HepG2 (cell line): Measurements from ENCODE around the gene JUND. TPM values are rescaled to one million over a fixed set of nuclear protein-coding genes. Genes with fewer than 3 reads are reported as not detected.

Experiments used
- BORCS8-MEF2B ChIP-seq: sonication (generic); formaldehyde crosslinking; IDR thresholded peaks from 2 replicates; pipeline ENCODE4 v1.8.0; 2022; ENCODE audit warnings: mild to moderate bottlenecking, missing genetic modification reagents
- BRD4 ChIP-seq: sonication (generic); formaldehyde crosslinking; IDR thresholded peaks from 2 replicates; pipeline ENCODE4 v1.4.0; 2020; ENCODE audit warnings: missing genetic modification reagents
- CEBPB ChIP-seq: IDR thresholded peaks from 2 replicates; pipeline ENCODE4 v1.6.1; 2011; ENCODE audit warnings: low read depth, low read length, improper control_type of control experiment, borderline replicate concordance
- ELF4 ChIP-seq: sonication (generic); formaldehyde crosslinking; IDR thresholded peaks from 2 replicates; pipeline ENCODE4 v1.5.0; 2020; ENCODE audit warnings: missing genetic modification reagents, mild to moderate bottlenecking, moderate library complexity, borderline replicate concordance
- EZH2 ChIP-seq: conservative IDR thresholded peaks from 2 replicates; pipeline ENCODE4 v1.6.1; 2012; ENCODE audit warnings: mild to moderate bottlenecking, low read depth, low read length, moderate library complexity
- GFI1 ChIP-seq: sonication (generic); formaldehyde crosslinking; IDR thresholded peaks from 2 replicates; pipeline ENCODE4 v1.5.0; 2020; ENCODE audit warnings: missing genetic modification reagents, mild to moderate bottlenecking, borderline replicate concordance
- IKZF4 ChIP-seq: sonication (generic); formaldehyde crosslinking; IDR thresholded peaks from 2 replicates; pipeline ENCODE4 v1.5.1; 2020; ENCODE audit warnings: borderline replicate concordance, mild to moderate bottlenecking, low read depth, missing genetic modification reagents; ENCODE audit errors: not compliant biosample characterization
- KAT2B ChIP-seq: fragments of 150-350 bp; IDR thresholded peaks from 2 replicates; pipeline ENCODE4 v1.6.1; 2014; ENCODE audit warnings: low read depth, low read length, borderline replicate concordance
- KDM4B ChIP-seq: sonication (generic); formaldehyde crosslinking; IDR thresholded peaks from 2 replicates; pipeline ENCODE4 v1.4.0; 2020; ENCODE audit warnings: missing genetic modification reagents
- KDM5A ChIP-seq: fragments of 200-600 bp; sonication (generic); IDR thresholded peaks from 2 replicates; pipeline ENCODE4 v1.7.0; 2018; ENCODE audit warnings: antibody characterized with exemption, mild to moderate bottlenecking, low read length, borderline replicate concordance
- KMT2B ChIP-seq: IDR thresholded peaks from 2 replicates; pipeline ENCODE4 v1.6.1; 2016; ENCODE audit warnings: missing genetic modification reagents, missing compliant biosample characterization
- MBNL3 ChIP-seq: fragments of 250-450 bp; sonication (Bioruptor Pico); conservative IDR thresholded peaks from 2 replicates; pipeline ENCODE4 v1.8.0; 2022; ENCODE audit warnings: mild to moderate bottlenecking, inconsistent platforms
- MIER2 ChIP-seq: IDR thresholded peaks from 2 replicates; pipeline ENCODE4 v1.6.1; 2016; ENCODE audit warnings: missing biosample characterization, missing genetic modification reagents
- PPARG ChIP-seq: conservative IDR thresholded peaks from 2 replicates; pipeline ENCODE4 v1.6.1; 2016; ENCODE audit warnings: missing biosample characterization, missing genetic modification reagents
- SIX4 ChIP-seq: sonication (generic); formaldehyde crosslinking; IDR thresholded peaks from 2 replicates; pipeline ENCODE4 v1.4.0; 2020; ENCODE audit warnings: missing genetic modification reagents
- SKI ChIP-seq: fragments of 450-650 bp; IDR thresholded peaks from one replicate; pipeline ENCODE4 v1.6.1; 2018; ENCODE audit warnings: mild to moderate bottlenecking; ENCODE audit not compliant: partially characterized antibody
- SNAI1 ChIP-seq: sonication (generic); formaldehyde crosslinking; IDR thresholded peaks from 2 replicates; pipeline ENCODE4 v1.5.0; 2020; ENCODE audit warnings: mild to moderate bottlenecking, missing genetic modification reagents, borderline replicate concordance
- SPEN ChIP-seq: sonication (generic); formaldehyde crosslinking; IDR thresholded peaks from 2 replicates; pipeline ENCODE4 v1.5.1; 2020; ENCODE audit warnings: low read depth, mild to moderate bottlenecking, missing genetic modification reagents
- TAF1 ChIP-seq: sonication (generic); formaldehyde crosslinking; IDR thresholded peaks from 2 replicates; pipeline ENCODE4 v1.4.0; 2020; ENCODE audit warnings: missing genetic modification reagents
- ZBTB1 ChIP-seq: sonication (generic); formaldehyde crosslinking; IDR thresholded peaks from 2 replicates; pipeline ENCODE4 v1.4.0; 2020; ENCODE audit warnings: missing genetic modification reagents, borderline replicate concordance
- ZBTB20 ChIP-seq: sonication (generic); formaldehyde crosslinking; IDR thresholded peaks from 2 replicates; pipeline ENCODE4 v1.8.1; 2023; ENCODE audit warnings: missing genetic modification reagents, low read depth, mild to moderate bottlenecking, borderline replicate concordance
- ZNF292 ChIP-seq: sonication (generic); formaldehyde crosslinking; IDR thresholded peaks from 2 replicates; pipeline ENCODE4 v1.8.1; 2022; ENCODE audit warnings: mild to moderate bottlenecking, low read depth, missing genetic modification reagents, borderline replicate concordance
- ZNF432 ChIP-seq: sonication (generic); formaldehyde crosslinking; IDR thresholded peaks from 2 replicates; pipeline ENCODE4 v1.5.0; 2020; ENCODE audit warnings: missing genetic modification reagents, mild to moderate bottlenecking, borderline replicate concordance
- ZNF546 ChIP-seq: sonication (generic); formaldehyde crosslinking; conservative IDR thresholded peaks from 2 replicates; pipeline ENCODE4 v1.8.1; 2023; ENCODE audit warnings: mild to moderate bottlenecking, missing genetic modification reagents
- ZNF547 ChIP-seq: sonication (generic); formaldehyde crosslinking; IDR thresholded peaks from 2 replicates; pipeline ENCODE4 v1.5.1; 2020; ENCODE audit warnings: mild to moderate bottlenecking, missing genetic modification reagents
- ZNF670 ChIP-seq: sonication (generic); formaldehyde crosslinking; IDR thresholded peaks from 2 replicates; pipeline ENCODE4 v1.8.0; 2022; ENCODE audit warnings: mild to moderate bottlenecking, missing genetic modification reagents, borderline replicate concordance
- ZNF7 ChIP-seq: IDR thresholded peaks from 2 replicates; pipeline ENCODE4 v1.6.1; 2016; ENCODE audit warnings: missing biosample characterization, missing genetic modification reagents
- ZNF747 ChIP-seq: sonication (generic); formaldehyde crosslinking; IDR thresholded peaks from 2 replicates; pipeline ENCODE4 v1.8.1; 2023; ENCODE audit warnings: missing genetic modification reagents, mild to moderate bottlenecking, borderline replicate concordance
- ZNF816 ChIP-seq: sonication (generic); formaldehyde crosslinking; IDR thresholded peaks from 2 replicates; pipeline ENCODE4 v1.8.0; 2022; ENCODE audit warnings: missing genetic modification reagents, mild to moderate bottlenecking, borderline replicate concordance
- ZNF878 ChIP-seq: sonication (generic); formaldehyde crosslinking; IDR thresholded peaks from 2 replicates; pipeline ENCODE4 v1.8.1; 2023; ENCODE audit warnings: mild to moderate bottlenecking, missing genetic modification reagents, moderate library complexity
- polyA plus RNA-seq, 8 experiments: library from polyadenylated mRNA; depleted of rRNA in 3 of 8; stranded (reverse) in 7 of 8; unstranded in 1 of 8; fragments of >200 nt; fragmentation: Illumina TruSeq in 4 of 8; extraction: Trizol in 4 of 8; gene quantifications; 2 replicates each; pipeline versions ENCODE4 v1.2.1 to v1.2.3, GENCODE V29; 2011 to 2016; ENCODE audit warnings: low read depth in 4 of 8, missing spikeins in 1 of 8, mixed read lengths in 1 of 8; ENCODE audit not compliant: insufficient read depth in 1 of 8
- total RNA-seq, 5 experiments: library from RNA; depleted of rRNA; stranded (reverse); fragments of >200 nt; fragmentation: Illumina TruSeq; extraction: Trizol; gene quantifications; 2 replicates each; pipeline ENCODE4 v1.2.3, GENCODE V29; 2016; ENCODE audit warnings: low read depth in 1 of 5
- TF ChIP-seq, protein P1 (sequence below): IDR thresholded peaks from 2 replicates; pipeline ENCODE4 v1.6.1; 2012; ENCODE audit warnings: low read depth, low read length, improper control_type of control experiment

JUND gene
- total and polyA plus RNA-seq, 2 of the 13 experiments (the other 11 are each of a cell fraction or from before 2014, with no cell fraction given): 41.2 to 59.8 TPM

GRCh38 chr19:18233224-18233825, 48.1 kb downstream of the JUND start (continued):
- TF ChIP-seq, protein P1, sequence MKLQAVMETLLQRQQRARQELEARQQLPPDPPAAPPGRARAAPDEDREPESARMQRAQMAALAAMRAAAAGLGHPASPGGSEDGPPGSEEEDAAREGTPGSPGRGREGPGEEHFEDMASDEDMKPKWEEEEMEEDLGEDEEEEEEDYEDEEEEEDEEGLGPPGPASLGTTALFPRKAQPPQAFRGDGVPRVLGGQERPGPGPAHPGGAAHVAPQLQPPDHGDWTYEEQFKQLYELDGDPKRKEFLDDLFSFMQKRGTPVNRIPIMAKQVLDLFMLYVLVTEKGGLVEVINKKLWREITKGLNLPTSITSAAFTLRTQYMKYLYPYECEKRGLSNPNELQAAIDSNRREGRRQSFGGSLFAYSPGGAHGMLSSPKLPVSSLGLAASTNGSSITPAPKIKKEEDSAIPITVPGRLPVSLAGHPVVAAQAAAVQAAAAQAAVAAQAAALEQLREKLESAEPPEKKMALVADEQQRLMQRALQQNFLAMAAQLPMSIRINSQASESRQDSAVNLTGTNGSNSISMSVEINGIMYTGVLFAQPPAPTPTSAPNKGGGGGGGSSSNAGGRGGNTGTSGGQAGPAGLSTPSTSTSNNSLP: no peak
- TF ChIP-seq ZNF546 (CRISPR knock-in tag) (peak; percentile 86; the same call in 1 of the 2 replicates), KDM5A (no peak), CEBPB (no peak), EZH2 (no peak), PPARG (CRISPR knock-in tag) (no peak; the same call in 1 of the 2 replicates), ZNF670 (peak; percentile 88; the same call in 1 of the 2 replicates), KAT2B (no peak), KDM4B (CRISPR knock-in tag) (0 out of 2 replicates have a peak, but pooled peaks have one; percentile 59), ZNF432 (CRISPR knock-in tag) (no peak), BRD4 (CRISPR knock-in tag) (no peak), SPEN (peak; percentile 28; the same call in 1 of the 2 replicates), BORCS8-MEF2B (CRISPR knock-in tag) (peak; percentile 92), IKZF4 (CRISPR knock-in tag) (peak; percentile 81), SNAI1 (CRISPR knock-in tag) (peak; percentile 94), ZNF292 (CRISPR knock-in tag) (no peak), SIX4 (no peak), MIER2 (CRISPR knock-in tag) (peak; percentile 98), ZNF816 (CRISPR knock-in tag) (peak; percentile 93), ZBTB1 (CRISPR knock-in tag) (peak; percentile 75; the same call in 1 of the 2 replicates), SKI (no peak), ZNF547 (CRISPR knock-in tag) (peak; percentile 87), KMT2B (peak; percentile 86), ZNF747 (CRISPR knock-in tag) (no peak), GFI1 (CRISPR knock-in tag) (peak; percentile 72; the same call in 1 of the 2 replicates), ZBTB20 (CRISPR knock-in tag) (no peak; the same call in 1 of the 2 replicates), MBNL3 (CRISPR knock-in tag) (no peak), ZNF7 (peak; percentile 58), ELF4 (CRISPR knock-in tag) (no peak), ZNF878 (CRISPR knock-in tag) (peak; percentile 62), TAF1 (CRISPR knock-in tag) (no peak; the same call in 1 of the 2 replicates)
